ENCODE data around the gene METTL25B. TPM values are rescaled to one million over a fixed set of nuclear protein-coding genes. Genes with fewer than 3 reads are reported as not detected.

Gene METTL25B
- total RNA-seq = 14.5 and 20.4 TPM in 2 replicates

GRCh38 chr1:156727926-156728598, at the start of gene METTL25B:
METTL25B (plus strand) TSS chr1:156728469; CDS start chr1:156729105, 636 bp downstream.

GRCh38 chr1:156705321-156705917, 22.9 kb upstream of the METTL25B start, which contains the start of gene CRABP2:
CRABP2 (minus strand) TSS chr1:156705583; CDS start chr1:156705446, 137 bp downstream.

GRCh38 chr1:156728599-156729462, 562 bp downstream of the METTL25B start, which contains the start of gene ISG20L2:
ISG20L2 (minus strand) TSS chr1:156728766; CDS start chr1:156727652, 1,114 bp downstream.

GRCh38 chr1:156740741-156741480, 12.6 kb downstream of the METTL25B start, which contains the start of gene MRPL24:
MRPL24 (minus strand) TSS chr1:156741088; CDS start chr1:156738704, 2,384 bp downstream.

GRCh38 chr1:156751451-156751756, 23.1 kb downstream of the METTL25B start, which contains the start of gene HDGF:
HDGF (minus strand) TSS chr1:156751675; CDS start chr1:156751429, 246 bp downstream.

GRCh38 chr1:156767101-156767878, 39.0 kb downstream of the METTL25B start, which contains the start of gene PRCC:
PRCC (plus strand) TSS chr1:156767535; CDS start chr1:156767772, 237 bp downstream.

Other genes with a start within 250 kb of the METTL25B start
- gene MEF2D, start 227.7 kb upstream of the METTL25B start, total RNA-seq = 15.3 and 20.8 TPM in 2 replicates
- 4.3 and 18.7 TPM in 2 replicates for gene IQGAP3, start 155.9 kb upstream of the METTL25B start, total RNA-seq
- gene TTC24, start 148.7 kb upstream of the METTL25B start, total RNA-seq = not detected in 2 replicates
- gene NAXE, start 136.7 kb upstream of the METTL25B start, total RNA-seq = 35.7 and 82.3 TPM in 2 replicates
- 5.9 and 18.8 TPM in 2 replicates for gene GPATCH4, start 127.0 kb upstream of the METTL25B start, total RNA-seq
- gene HAPLN2, start 109.1 kb upstream of the METTL25B start, total RNA-seq = not detected in 2 replicates
- gene BCAN, start 86.4 kb upstream of the METTL25B start, total RNA-seq = under 0.01 TPM in 1 of 2 replicates, not detected in the other
- gene NES, start 51.1 kb upstream of the METTL25B start, total RNA-seq = 0.65 and 2.7 TPM in 2 replicates
- gene CRABP2, start 22.9 kb upstream of the METTL25B start, total RNA-seq = 129 and 609 TPM in 2 replicates
- 31.1 and 34.2 TPM in 2 replicates for gene ISG20L2, start 297 bp downstream of the METTL25B start, total RNA-seq
- 11.8 and 26.8 TPM in 2 replicates for gene MRPL24, start 12.6 kb downstream of the METTL25B start, total RNA-seq
- 148 and 194 TPM in 2 replicates for gene HDGF, start 23.2 kb downstream of the METTL25B start, total RNA-seq
- 21.2 and 34.5 TPM in 2 replicates for gene PRCC, start 39.1 kb downstream of the METTL25B start, total RNA-seq
- 1.2 TPM in 1 of 2 replicates, not detected in the other for gene SH2D2A, start 88.4 kb downstream of the METTL25B start, total RNA-seq
- gene INSRR, start 130.6 kb downstream of the METTL25B start, total RNA-seq = under 0.01 TPM in 1 of 2 replicates, not detected in the other
- under 0.01 TPM in 1 of 2 replicates, not detected in the other for gene NTRK1, start 132.4 kb downstream of the METTL25B start, total RNA-seq
- gene PEAR1, start 165.2 kb downstream of the METTL25B start, total RNA-seq = 1.6 and 3.3 TPM in 2 replicates
- under 0.01 TPM in 1 of 2 replicates, not detected in the other for gene LRRC71, start 192.2 kb downstream of the METTL25B start, total RNA-seq